HL-60 (cell line): Measurements from ENCODE around the gene TMED3.

Experiments
- DNase-seq, 2 experiments: peaks; one replicate each; pipeline ENCODE4 v3.0.0-alpha.2; 2010 to 2020; ENCODE audit warnings: low read depth in 1 of 2, low spot score in 1 of 2
- H3K27ac ChIP-seq: fragments of 250-450 bp; sonication (Bioruptor Pico); replicated peaks from 2 replicates; pipeline ENCODE4 v1.5.1; 2020; ENCODE audit warnings: mild to moderate bottlenecking, moderate library complexity
- H3K27me3 ChIP-seq: fragments of 250-450 bp; sonication (Bioruptor Pico); 2 replicates; pipeline ENCODE4 v1.5.1; 2021; ENCODE audit warnings: mild to moderate bottlenecking, moderate library complexity; ENCODE audit not compliant: insufficient read depth, poor library complexity, severe bottlenecking
- H3K4me3 ChIP-seq: replicated peaks from 2 replicates; pipeline ENCODE4 v1.5.1; 2011; ENCODE audit warnings: mild to moderate bottlenecking, control low read depth, low read length; ENCODE audit not compliant: insufficient read depth
- CTCF ChIP-seq: IDR thresholded peaks from one replicate; pipeline ENCODE4 v1.5.1; 2011; ENCODE audit warnings: low read length, control low read depth, inconsistent platforms; ENCODE audit not compliant: insufficient read depth
- GABPA ChIP-seq: IDR thresholded peaks from 2 replicates; pipeline ENCODE4 v1.6.1; 2012; ENCODE audit warnings: low read depth
- POLR2AphosphoS5 ChIP-seq: IDR thresholded peaks from 2 replicates; pipeline ENCODE4 v1.6.1; 2012; ENCODE audit warnings: low read depth
- REST ChIP-seq: IDR thresholded peaks from 2 replicates; pipeline ENCODE4 v1.6.1; 2012; ENCODE audit warnings: low read depth; ENCODE audit not compliant: insufficient replicate concordance
- SPI1 ChIP-seq: IDR thresholded peaks from 2 replicates; pipeline ENCODE4 v1.6.1; 2012; ENCODE audit warnings: low read depth, mild to moderate bottlenecking, borderline replicate concordance
- long read RNA-seq: library from polyadenylated mRNA; unstranded; transcript quantifications from one replicate; pipeline ENCODE4 v2.0.0, GENCODE V29; 2020

Gene TMED3
- long read RNA-seq, transcript TMED3-204 (4 exons, 1,483 nt) = minor isoform, 34 of 1,195 reads
- long read RNA-seq, transcript TMED3-201 (3 exons, 1,475 nt) = major isoform, 1,132 of 1,195 reads
- long read RNA-seq, partial matches to known transcripts = 7 of 1,195 reads
- long read RNA-seq, other reads (novel, unspliced or antisense) = 22 of 1,195 reads

GRCh38 chr15:79310985-79311900, at the start of gene TMED3:
Gene TMED3 (plus strand): TSS chr15:79311112. CDS start chr15:79311250, 138 bp downstream.
- H3K27ac ChIP-seq = peak within 1 kb of the TSS; percentile 66
- TF ChIP-seq REST (no peak), GABPA (peak; percentile 46; the same call in 1 of the 2 replicates), SPI1 (peak; percentile 67; the same call in 1 of the 2 replicates), CTCF (no peak), POLR2AphosphoS5 (peak; percentile 59)
- peak; percentile 82 to 83 for DNase-seq
- peak within 1 kb of the TSS; percentile 89 for H3K4me3 ChIP-seq
- no peaks in the 10 kb centered on the region for H3K27me3 ChIP-seq

GRCh38 chr15:79261836-79262235, 49.1 kb upstream of the TMED3 start:
- H3K27ac ChIP-seq = no peak overlapping the region
- no peak for TF ChIP-seq SPI1
- TF ChIP-seq CTCF = no peak
- no peak for TF ChIP-seq GABPA
- TF ChIP-seq POLR2AphosphoS5 = no peak
- no peak for TF ChIP-seq REST

GRCh38 chr15:79265167-79265566, 45.7 kb upstream of the TMED3 start:
- Histone ChIP-seq H3K4me3 (no peak overlapping the region), H3K27me3 (peaks cover 10% of the 10 kb centered on the region), H3K27ac (no peak overlapping the region)
- DNase-seq = no peak
- TF ChIP-seq CTCF (no peak), REST (no peak), GABPA (no peak), POLR2AphosphoS5 (no peak), SPI1 (no peak)

More at GRCh38 chr15:79261836-79262235, 49.1 kb upstream of the TMED3 start:
- no peak overlapping the region for H3K4me3 ChIP-seq
- H3K27me3 ChIP-seq = peaks cover 6% of the 10 kb centered on the region
- DNase-seq = no peak
